Measurements from ENCODE around the gene ARMCX1. TPM values are rescaled to one million over a fixed set of nuclear protein-coding genes. Genes with fewer than 3 reads are reported as not detected.
"Not testable (repeated sequence)": the region's sequence is repeated elsewhere in the genome, so short reads cannot be mapped to it uniquely, and the experiment has no call there.

Gene ARMCX1
- 10 to 100 TPM in 1 of 3 donors, 1 to 10 TPM in 2; 4.6 to 44.0 (median 5.7) TPM for total RNA-seq
- long read RNA-seq, donor 1, transcript ARMCX1-201 (4 exons, 2,141 nt) = major isoform, 48 of 73 reads
- long read RNA-seq, donor 1, partial matches to known transcripts = 3 of 73 reads
- long read RNA-seq, donor 1, other reads (novel, unspliced or antisense) = 22 of 73 reads
- long read RNA-seq, donor 2, transcript ARMCX1-201 (4 exons, 2,141 nt) = major isoform, 10 of 10 reads
- long read RNA-seq, donor 2, partial matches to known transcripts = 0 of 10 reads
- long read RNA-seq, donor 2, other reads (novel, unspliced or antisense) = 0 of 10 reads

GRCh38 chrX:101550362-101550750, at the start of gene ARMCX1:
Gene ARMCX1 (plus strand): TSS chrX:101550547. CDS start chrX:101552931, 2,384 bp downstream.
- no peaks in the 10 kb centered on the region for H3K9me3 ChIP-seq
- no peak within 1 kb of the TSS for H3K4me3 ChIP-seq
- H3K36me3 ChIP-seq (ENCODE audit: low read depth) = no peaks in the 10 kb centered on the region
- H3K4me1 ChIP-seq (ENCODE audit: low read depth) = no peaks in the 10 kb centered on the region
- DNase-seq (peak; percentile 39 to 69 (median 54)), ATAC-seq (peak; percentile 75)
- TF ChIP-seq CTCF (IDR thresholded peaks at IDR 0.05) = no peak
- intact Hi-C loops (cut with DNase I, micrococcal nuclease) = no loop called here

- H3K4me1 ChIP-seq (ENCODE audit: low read depth); H3K4me3 ChIP-seq; ATAC-seq; H3K9me3 ChIP-seq; DNase-seq; intact Hi-C loops (cut with DNase I, micrococcal nuclease); H3K36me3 ChIP-seq (ENCODE audit: low read depth): not testable (repeated sequence)
Observed at GRCh38 chrX:101502929-101503328, 47.4 kb upstream of the ARMCX1 start.

GRCh38 chrX:101507372-101507771, 43.0 kb upstream of the ARMCX1 start:
- H3K4me3 ChIP-seq = no peak overlapping the region
- H3K36me3 ChIP-seq (ENCODE audit: low read depth) = no peaks in the 10 kb centered on the region
- H3K4me1 ChIP-seq (ENCODE audit: low read depth) = no peaks in the 10 kb centered on the region
- intact Hi-C loops (cut with DNase I, micrococcal nuclease) = no loop called here
- DNase-seq (no peak), ATAC-seq (no peak)
- no peak for TF ChIP-seq CTCF (IDR thresholded peaks at IDR 0.05)
- no peaks in the 10 kb centered on the region for H3K9me3 ChIP-seq

- Histone ChIP-seq H3K4me3 (no peak overlapping the region), H3K36me3 (ENCODE audit: low read depth) (no peaks in the 10 kb centered on the region), H3K9me3 (no peaks in the 10 kb centered on the region), H3K4me1 (ENCODE audit: low read depth) (no peaks in the 10 kb centered on the region)
- ATAC-seq (no peak), DNase-seq (no peak)
- no peak for TF ChIP-seq CTCF (IDR thresholded peaks at IDR 0.05)
- intact Hi-C loops (cut with DNase I, micrococcal nuclease) = no loop called here
Observed at GRCh38 chrX:101507986-101508385, 42.4 kb upstream of the ARMCX1 start.

- DNase-seq (no peak), ATAC-seq (no peak)
- intact Hi-C loops (cut with DNase I, micrococcal nuclease) = no loop called here
- Histone ChIP-seq H3K36me3 (ENCODE audit: low read depth) (no peaks in the 10 kb centered on the region), H3K4me3 (no peak overlapping the region), H3K4me1 (ENCODE audit: low read depth) (no peaks in the 10 kb centered on the region), H3K9me3 (no peaks in the 10 kb centered on the region)
- TF ChIP-seq CTCF (IDR thresholded peaks at IDR 0.05) = no peak
Observed at GRCh38 chrX:101530944-101531343, 19.4 kb upstream of the ARMCX1 start.

- H3K36me3 ChIP-seq (ENCODE audit: low read depth) = no peaks in the 10 kb centered on the region
- no peak for ATAC-seq
- no peaks in the 10 kb centered on the region for H3K4me1 ChIP-seq (ENCODE audit: low read depth)
- H3K4me3 ChIP-seq = no peak overlapping the region
- H3K9me3 ChIP-seq = no peaks in the 10 kb centered on the region
- TF ChIP-seq CTCF (IDR thresholded peaks at IDR 0.05) = no peak
- intact Hi-C loops (cut with DNase I, micrococcal nuclease) = no loop called here
- DNase-seq = no peak
Observed at GRCh38 chrX:101539116-101539515, 11.2 kb upstream of the ARMCX1 start.

Data from mucosa of descending colon (tissue), 3 donors.